ENCODE results near the gene PXN. TPM values are rescaled to one million over a fixed set of nuclear protein-coding genes. Genes with fewer than 3 reads are reported as not detected.
A peak's percentile ranks its signal among the peaks of the same experiment; 100 is the strongest.

Gene PXN
- total RNA-seq, 2 experiments from 2014 or later = 69.3 to 146 TPM

DNA sequence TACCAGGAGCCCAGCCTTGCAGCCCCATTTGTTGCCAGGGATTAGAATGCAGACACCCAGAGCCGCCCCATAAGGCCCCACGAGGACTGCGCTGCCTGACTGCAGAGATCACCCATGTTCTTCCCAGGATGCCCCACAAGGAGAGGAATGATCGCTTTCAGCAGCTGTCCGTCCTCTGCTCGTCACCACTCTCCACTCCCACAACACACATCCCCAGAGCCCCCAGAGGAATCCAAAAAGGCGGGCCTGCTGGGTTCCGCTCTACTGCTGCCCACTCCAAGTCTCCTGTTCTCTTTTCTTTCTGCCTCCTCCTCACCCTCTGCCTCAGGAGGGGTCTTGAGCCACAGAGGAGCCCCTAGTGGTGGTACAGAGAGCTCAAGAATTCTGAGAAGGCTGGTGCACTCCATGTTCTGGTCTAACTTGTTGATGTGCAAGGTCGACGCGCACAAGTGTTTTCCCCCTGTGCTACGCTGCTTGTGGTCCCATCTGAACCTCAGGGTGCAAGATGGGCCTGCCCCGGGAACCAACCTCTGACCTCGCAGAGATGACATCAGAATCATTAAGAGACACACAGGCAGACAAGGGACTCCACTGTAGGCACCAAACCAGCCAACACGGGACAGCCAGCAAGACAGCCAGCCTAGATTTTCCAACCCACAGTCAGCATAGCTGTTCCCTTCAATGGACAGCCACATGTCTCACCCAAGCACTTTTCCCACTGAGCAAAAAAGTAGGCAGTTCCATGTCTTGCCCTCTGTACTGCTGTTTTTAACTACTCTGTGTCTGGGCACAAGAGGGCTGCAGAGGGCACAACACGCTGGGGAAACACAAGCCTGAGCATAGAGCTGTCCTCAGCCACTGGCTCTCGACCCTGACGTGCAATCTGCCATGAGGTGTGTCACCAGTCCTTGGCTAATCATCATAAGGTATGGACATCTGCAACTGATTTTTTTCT lies 29.9 kb downstream of the PXN start:
- ATAC-seq = no peak
- H3K36me3 Mint-ChIP-seq = peaks cover 3% of the 10 kb centered on the region
- H3K9me3 Mint-ChIP-seq (ENCODE audit: low read depth) = no peaks in the 10 kb centered on the region
- no peak overlapping the region for H3K27ac Mint-ChIP-seq
- CTCF ChIA-PET = interaction anchor here (1.6 to 5.1 kb wide), 5 partner anchors 7 to 30 kb away, joined by 9 to 34 read pairs (median 14); partner anchors contain the start of gene PXN
- no peak overlapping the region for H3K4me3 Mint-ChIP-seq
- no peaks in the 10 kb centered on the region for H3K27me3 Mint-ChIP-seq
- peaks cover 63% of the 10 kb centered on the region for H3K4me1 Mint-ChIP-seq
- no peak for DNase-seq

DNA sequence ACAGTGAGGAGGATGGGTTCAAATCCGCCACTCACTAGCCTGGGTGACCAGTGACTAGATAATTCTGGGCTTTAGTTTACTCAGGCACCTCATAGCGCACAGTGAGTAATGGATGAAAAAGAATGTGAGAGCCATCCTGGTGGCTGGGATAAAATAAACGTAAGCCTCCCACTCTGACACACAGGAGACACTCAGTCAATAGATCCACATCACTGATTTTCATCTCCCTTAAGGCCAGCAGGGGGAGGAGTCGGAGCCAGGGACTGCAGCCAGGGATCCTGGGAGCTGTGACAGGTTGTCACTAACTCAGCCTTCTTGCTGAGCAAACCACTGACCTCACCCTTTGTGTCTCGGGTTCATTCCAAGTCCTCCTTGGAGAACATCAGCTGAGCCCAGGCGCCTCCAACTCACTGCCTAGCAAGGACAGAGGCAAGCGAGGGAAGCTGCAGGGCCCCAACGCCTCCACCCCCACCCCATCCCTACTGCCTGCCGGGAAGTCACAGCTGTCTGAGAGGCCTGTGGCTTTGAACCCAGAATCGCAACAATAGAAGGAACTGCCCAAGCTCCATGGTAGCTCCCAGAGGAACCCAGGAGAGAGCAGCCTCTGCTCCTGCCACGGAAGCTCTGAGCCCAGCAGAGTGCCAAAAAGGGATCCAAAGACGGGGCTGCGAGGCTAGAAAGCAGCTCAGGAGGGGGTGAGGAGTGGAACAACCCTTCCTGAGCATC lies 30.7 kb downstream of the PXN start:
- no peaks in the 10 kb centered on the region for H3K27me3 Mint-ChIP-seq
- CTCF ChIA-PET = interaction anchor here (1.6 to 3.7 kb wide), 3 partner anchors 15 to 31 kb away, joined by 9 to 14 read pairs (median 11); partner anchors contain the start of gene PXN
- ATAC-seq (no peak), DNase-seq (no peak)
- H3K4me3 Mint-ChIP-seq = no peak overlapping the region
- peaks cover 3% of the 10 kb centered on the region for H3K36me3 Mint-ChIP-seq
- H3K4me1 Mint-ChIP-seq = peaks cover 67% of the 10 kb centered on the region
- no peak overlapping the region for H3K27ac Mint-ChIP-seq
- H3K9me3 Mint-ChIP-seq (ENCODE audit: low read depth) = no peaks in the 10 kb centered on the region

DNA sequence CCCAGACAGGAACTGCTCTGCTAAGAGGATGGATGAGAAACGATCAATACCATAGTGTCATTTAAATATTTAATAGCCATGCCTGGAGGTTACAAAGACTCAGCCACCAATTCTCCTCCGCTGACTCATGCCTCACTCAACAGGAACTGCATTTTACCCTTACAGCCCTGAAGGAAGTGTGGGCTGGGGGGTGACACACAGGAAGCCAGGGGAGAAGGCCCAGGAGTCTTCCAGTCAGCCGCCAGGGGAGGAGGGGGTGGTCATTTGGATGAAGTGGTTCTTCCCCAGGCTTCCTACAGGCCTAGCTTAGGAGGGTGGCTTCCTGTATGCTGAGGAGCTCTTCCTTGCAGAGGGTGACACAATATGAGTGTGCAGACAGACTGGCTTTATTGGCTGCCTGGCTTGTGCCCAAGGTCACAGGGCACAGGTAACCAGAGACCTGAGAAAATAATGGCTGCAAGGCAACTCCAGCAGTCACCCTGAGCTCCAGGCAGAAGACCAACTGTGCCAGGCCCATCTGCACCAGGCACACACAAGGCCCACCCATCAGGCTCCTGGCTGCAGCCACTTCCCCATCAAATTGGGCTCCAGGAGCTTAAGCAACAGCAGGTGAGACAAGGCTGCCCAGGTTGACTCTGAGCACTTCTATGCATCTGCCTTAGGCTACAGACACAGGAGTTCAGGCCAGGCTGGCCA lies 34.1 kb downstream of the PXN start:
- ATAC-seq (peak; percentile 82), DNase-seq (peak; percentile 88)
- Mint-ChIP-seq H3K9me3 (ENCODE audit: low read depth) (no peaks in the 10 kb centered on the region), H3K27me3 (no peaks in the 10 kb centered on the region), H3K4me3 (peak overlapping the region; percentile 51), H3K4me1 (peaks cover 85% of the 10 kb centered on the region), H3K36me3 (peaks cover 6% of the 10 kb centered on the region), H3K27ac (peak overlapping the region; percentile 90)
- CTCF ChIA-PET = interaction anchor here (0.5 to 15.1 kb wide), 10 partner anchors 9 to 1316 kb away, joined by 3 to 768 read pairs (median 6); partner anchors contain the start of genes PXN, RPLP0 and SIRT4

DNA sequence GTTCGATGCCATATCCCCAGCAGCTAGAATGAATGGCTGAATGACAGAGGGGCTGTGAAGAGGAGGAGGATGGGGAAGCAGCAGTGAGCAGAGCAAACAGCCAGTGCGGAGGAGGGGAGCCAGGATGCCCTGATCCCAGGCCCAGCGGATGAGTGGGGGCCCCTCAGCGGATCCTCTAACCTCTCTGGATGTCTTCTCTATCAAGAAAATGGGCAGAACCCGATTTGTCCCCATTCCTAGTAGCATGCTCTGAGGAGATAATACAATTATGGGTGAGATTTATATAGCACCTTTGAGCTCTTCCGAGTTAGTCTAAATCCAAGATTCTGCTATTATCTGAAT lies 34.6 kb downstream of the PXN start:
- H3K27me3 Mint-ChIP-seq = no peaks in the 10 kb centered on the region
- DNase-seq = no peak
- CTCF ChIA-PET = interaction anchor here (0.5 to 15.1 kb wide), 9 partner anchors 12 to 1316 kb away, joined by 3 to 768 read pairs (median 6); partner anchors contain the start of genes PXN, RPLP0 and SIRT4
- peaks cover 87% of the 10 kb centered on the region for H3K4me1 Mint-ChIP-seq
- H3K27ac Mint-ChIP-seq = peak overlapping the region; percentile 90
- H3K36me3 Mint-ChIP-seq = peaks cover 6% of the 10 kb centered on the region
- H3K4me3 Mint-ChIP-seq = peak overlapping the region; percentile 51
- H3K9me3 Mint-ChIP-seq (ENCODE audit: low read depth) = no peaks in the 10 kb centered on the region
- no peak for ATAC-seq

DNA sequence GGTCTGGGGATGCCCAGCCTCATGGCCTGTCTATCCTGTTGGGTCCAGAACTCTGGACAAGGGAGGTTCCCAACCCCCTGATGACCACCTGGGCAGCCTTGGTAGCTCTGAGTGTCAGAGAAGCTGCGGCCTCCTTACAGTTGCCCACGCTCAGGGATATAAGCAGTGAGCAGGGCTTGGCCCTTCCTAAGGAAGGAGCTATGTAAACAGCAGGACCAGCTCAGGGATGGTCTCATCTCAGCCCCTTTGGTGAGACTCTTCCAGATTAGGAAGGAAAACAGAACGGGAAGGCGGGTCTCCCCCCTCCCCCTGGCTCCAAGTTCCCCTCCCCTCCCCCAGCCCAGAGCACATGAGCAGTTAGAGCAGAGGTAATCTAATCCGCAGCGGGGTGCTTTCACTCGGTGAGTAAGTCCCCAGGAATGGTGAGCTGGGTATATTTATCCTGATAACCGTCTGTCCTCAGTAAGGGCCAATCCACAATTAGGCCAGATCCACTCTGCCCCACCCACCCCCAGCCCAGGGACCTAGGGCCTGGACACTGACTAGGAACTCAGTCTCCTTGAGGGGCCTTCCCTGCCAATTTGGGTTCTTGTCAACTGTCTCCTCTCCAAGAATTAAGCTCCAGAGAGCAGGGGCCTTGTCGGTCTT lies 35.1 kb downstream of the PXN start:
- peaks cover 87% of the 10 kb centered on the region for H3K4me1 Mint-ChIP-seq
- peak overlapping the region; percentile 90 for H3K27ac Mint-ChIP-seq
- CTCF ChIA-PET = interaction anchor here (0.6 to 15.1 kb wide), 9 partner anchors 13 to 83 kb away, joined by 3 to 768 read pairs (median 6); partner anchors contain the start of genes PXN, RNU4-2, RPLP0 and SIRT4
- no peaks in the 10 kb centered on the region for H3K27me3 Mint-ChIP-seq
- no peaks in the 10 kb centered on the region for H3K9me3 Mint-ChIP-seq (ENCODE audit: low read depth)
- peaks cover 6% of the 10 kb centered on the region for H3K36me3 Mint-ChIP-seq
- no peak for DNase-seq
- peak overlapping the region; percentile 51 for H3K4me3 Mint-ChIP-seq
- ATAC-seq = no peak

DNA sequence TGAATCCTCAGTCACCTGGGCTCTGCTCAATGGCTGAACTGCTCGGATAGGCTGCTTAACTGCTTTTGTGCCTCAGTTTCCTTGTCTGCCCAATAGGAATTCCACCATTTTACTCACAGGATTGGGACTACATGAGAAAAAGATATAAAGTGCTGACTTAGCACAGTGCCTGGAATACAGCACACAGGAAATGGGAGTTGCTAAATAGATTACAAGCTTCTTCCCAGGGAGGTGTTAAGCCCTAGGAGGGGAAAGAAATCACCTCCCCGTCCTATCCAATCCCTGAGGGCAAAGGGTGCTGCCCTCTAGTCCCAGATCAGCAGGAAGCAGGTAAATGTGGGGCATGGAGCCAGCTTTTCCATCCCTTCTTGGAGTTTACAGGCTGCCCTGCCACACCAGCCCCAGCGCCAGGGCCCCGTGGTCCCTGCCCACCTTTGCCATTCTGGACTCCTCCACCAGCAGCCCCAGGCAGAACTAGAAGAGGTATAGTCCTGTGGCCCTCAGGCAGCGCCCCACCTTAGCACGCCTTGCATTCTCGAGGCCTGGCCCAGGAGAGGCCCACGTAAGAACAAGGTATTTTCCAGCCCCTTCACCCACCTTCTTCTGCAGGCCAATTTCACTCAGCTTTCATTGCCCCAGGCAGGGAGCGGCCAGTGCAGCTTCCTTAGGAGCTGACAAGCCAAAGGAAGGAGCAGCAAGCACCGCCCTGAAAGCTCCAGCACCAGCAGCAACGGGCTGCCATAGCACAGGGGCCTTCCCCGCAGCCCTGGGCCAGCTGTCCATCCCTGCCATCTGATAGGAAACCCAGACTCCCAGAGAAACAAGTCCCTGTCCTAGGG lies 35.8 kb downstream of the PXN start:
- Mint-ChIP-seq H3K9me3 (ENCODE audit: low read depth) (no peaks in the 10 kb centered on the region), H3K4me3 (no peak overlapping the region), H3K27me3 (no peaks in the 10 kb centered on the region), H3K27ac (peak overlapping the region; percentile 90), H3K4me1 (peaks cover 87% of the 10 kb centered on the region), H3K36me3 (peaks cover 6% of the 10 kb centered on the region)
- CTCF ChIA-PET = interaction anchor here (0.6 to 15.1 kb wide), 9 partner anchors 9 to 73 kb away, joined by 3 to 768 read pairs (median 7); partner anchors contain the start of genes PXN, RNU4-2, RPLP0 and SIRT4
- no peak for DNase-seq
- no peak for ATAC-seq

DNA sequence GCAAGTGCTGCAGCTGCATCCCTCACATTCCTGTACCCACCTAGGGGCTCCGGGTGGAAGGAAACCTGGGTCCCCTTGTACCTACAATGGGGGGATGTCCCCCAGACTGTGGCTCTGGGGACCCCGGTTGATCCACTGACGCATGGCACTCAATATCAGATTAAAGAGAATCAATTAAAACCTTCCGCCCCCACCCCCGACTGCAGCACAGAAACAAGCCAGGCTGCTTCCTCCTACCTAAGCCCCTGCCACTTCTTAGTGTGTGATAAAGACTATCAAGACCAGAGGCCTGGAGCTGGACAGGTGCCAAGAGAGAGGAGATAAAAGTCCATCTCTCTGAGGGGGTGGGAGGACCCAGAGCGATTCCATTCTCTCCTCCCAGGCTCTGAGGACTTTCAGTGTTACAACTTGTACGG lies 36.5 kb downstream of the PXN start:
- H3K36me3 Mint-ChIP-seq = peaks cover 6% of the 10 kb centered on the region
- no peak for DNase-seq
- no peaks in the 10 kb centered on the region for H3K9me3 Mint-ChIP-seq (ENCODE audit: low read depth)
- H3K4me3 Mint-ChIP-seq = no peak overlapping the region
- no peak overlapping the region for H3K27ac Mint-ChIP-seq
- CTCF ChIA-PET = interaction anchor here (0.9 to 15.1 kb wide), 16 partner anchors 9 to 142 kb away, joined by 3 to 768 read pairs (median 6); partner anchors contain the start of genes PXN, RNU4-2, RPLP0 and SIRT4
- no peak for ATAC-seq
- no peaks in the 10 kb centered on the region for H3K27me3 Mint-ChIP-seq
- peaks cover 81% of the 10 kb centered on the region for H3K4me1 Mint-ChIP-seq

DNA sequence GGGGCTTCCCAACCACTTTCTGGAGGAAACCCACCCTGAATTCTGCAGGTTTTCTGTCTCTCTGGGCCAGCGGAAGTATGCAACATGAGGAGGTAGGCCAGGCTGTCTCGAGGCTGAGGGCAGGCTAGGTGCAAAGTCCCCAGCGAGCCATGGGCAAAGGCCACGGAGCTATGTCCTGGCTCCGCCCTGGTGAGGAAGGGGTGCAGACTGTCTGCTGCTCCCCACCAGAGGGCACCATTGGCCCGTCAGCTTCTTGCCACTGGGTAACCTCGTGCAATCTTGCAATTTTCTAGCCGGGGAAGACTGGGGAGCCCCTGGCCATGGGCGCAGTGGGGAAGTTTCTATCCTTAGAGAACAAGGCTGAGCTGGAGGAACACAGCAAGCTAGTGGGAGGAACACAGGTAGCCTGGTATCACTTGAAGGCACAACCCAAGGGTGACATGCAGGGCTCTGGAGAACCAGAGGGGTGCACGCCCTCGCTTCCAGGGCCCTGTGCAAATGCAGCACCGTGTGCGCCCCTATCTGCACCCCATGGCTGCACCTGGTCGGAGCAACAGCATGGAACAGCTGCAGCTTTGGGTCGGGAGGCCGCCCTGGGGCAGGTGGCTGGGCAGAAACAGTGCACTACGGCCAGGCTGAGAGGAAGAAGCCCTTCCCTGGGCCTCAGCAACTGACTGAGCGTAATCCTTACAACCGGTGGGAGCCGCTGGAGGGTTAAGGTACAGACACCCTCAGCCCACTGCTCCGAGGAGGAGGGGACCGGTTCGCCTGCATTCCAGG lies 37.0 kb downstream of the PXN start:
- peak; percentile 93 for DNase-seq
- Mint-ChIP-seq H3K27me3 (no peaks in the 10 kb centered on the region), H3K27ac (peak overlapping the region; percentile 74), H3K4me3 (no peak overlapping the region), H3K9me3 (ENCODE audit: low read depth) (no peaks in the 10 kb centered on the region), H3K36me3 (peaks cover 6% of the 10 kb centered on the region), H3K4me1 (peaks cover 78% of the 10 kb centered on the region)
- ATAC-seq = peak; percentile 84
- CTCF ChIA-PET = interaction anchor here (0.6 to 15.1 kb wide), 29 partner anchors 10 to 192 kb away, joined by 3 to 768 read pairs (median 4); partner anchors contain the start of genes PXN, RAB35, RNU4-1 and RNU4-2

DNA sequence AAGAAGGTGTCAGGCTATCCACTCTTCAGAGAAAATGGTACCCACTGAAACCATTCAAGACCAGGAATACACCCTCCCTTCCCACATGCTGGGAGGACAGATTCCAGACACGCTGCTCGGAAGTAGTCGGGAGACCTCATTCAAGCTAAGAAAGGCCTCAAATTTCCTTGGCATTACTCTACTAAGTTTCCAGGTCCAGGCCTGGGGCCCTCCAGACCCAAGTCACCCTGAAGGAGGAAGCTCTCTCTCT lies 37.6 kb downstream of the PXN start:
- H3K36me3 Mint-ChIP-seq = peaks cover 6% of the 10 kb centered on the region
- no peaks in the 10 kb centered on the region for H3K27me3 Mint-ChIP-seq
- no peak for ATAC-seq

DNA sequence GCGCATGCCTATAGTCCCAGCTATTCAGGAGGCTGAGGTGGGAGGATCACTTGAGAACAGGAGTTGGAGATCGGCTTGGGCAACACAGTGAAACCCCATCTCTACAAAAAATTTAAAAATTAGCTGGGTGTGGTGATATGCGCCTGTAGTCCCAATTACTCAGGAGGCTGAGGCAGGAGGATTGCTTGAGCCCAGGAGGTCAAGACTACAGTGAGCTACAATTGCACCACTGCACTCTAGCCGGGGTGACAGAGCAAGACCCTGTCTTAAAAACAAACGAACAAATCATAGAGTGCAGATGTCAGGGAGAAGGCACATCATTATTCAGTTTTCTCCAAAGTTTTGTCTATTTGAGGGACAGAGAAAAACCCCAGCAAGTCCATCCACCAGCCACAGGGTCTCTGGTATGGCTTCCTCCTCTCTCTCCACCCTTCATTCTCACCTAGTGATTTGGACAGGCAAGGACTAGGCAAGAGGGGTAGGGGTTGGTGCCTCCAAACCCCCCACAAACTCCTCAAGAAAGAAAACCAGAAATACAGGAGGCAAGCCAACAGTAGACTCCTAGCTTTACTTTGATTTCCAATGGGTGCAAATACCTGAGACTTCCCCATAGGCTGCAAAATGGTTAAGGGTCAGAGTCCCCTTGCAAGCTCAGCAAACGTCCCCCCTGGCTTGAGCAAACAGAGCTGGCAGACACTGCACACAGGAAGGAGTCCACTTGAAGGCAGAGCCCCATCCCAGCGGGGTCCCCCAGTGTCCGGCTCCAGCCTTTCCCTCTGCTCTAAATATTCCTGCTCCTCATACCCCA lies 38.1 kb downstream of the PXN start:
- peaks cover 9% of the 10 kb centered on the region for H3K36me3 Mint-ChIP-seq
- H3K27me3 Mint-ChIP-seq = no peaks in the 10 kb centered on the region
- H3K27ac Mint-ChIP-seq = no peak overlapping the region
- ATAC-seq = no peak
- no peaks in the 10 kb centered on the region for H3K9me3 Mint-ChIP-seq (ENCODE audit: low read depth)
- DNase-seq = no peak
- peaks cover 68% of the 10 kb centered on the region for H3K4me1 Mint-ChIP-seq
- H3K4me3 Mint-ChIP-seq = no peak overlapping the region
- CTCF ChIA-PET = interaction anchor here (0.5 to 15.1 kb wide), 30 partner anchors 9 to 191 kb away, joined by 3 to 768 read pairs (median 5); partner anchors contain the start of genes PXN, RAB35, RNU4-1 and RNU4-2

More for the DNA sequence above, 37.6 kb downstream of the PXN start:
- Mint-ChIP-seq H3K4me3 (no peak overlapping the region), H3K4me1 (peaks cover 74% of the 10 kb centered on the region), H3K27ac (peak overlapping the region; percentile 74), H3K9me3 (ENCODE audit: low read depth) (no peaks in the 10 kb centered on the region)
- CTCF ChIA-PET = interaction anchor here (0.6 to 15.1 kb wide), 30 partner anchors 9 to 192 kb away, joined by 3 to 768 read pairs (median 4); partner anchors contain the start of genes PXN, RAB35, RNU4-1 and RNU4-2
- no peak for DNase-seq
